HepG2 (cell line): ENCODE measurements around the gene CRYBA2. TPM values are rescaled to one million over a fixed set of nuclear protein-coding genes. Genes with fewer than 3 reads are reported as not detected.

Source experiments
- ELF3 ChIP-seq: IDR thresholded peaks from 2 replicates; pipeline ENCODE4 v1.6.1; 2016; ENCODE audit warnings: missing genetic modification reagents, missing compliant biosample characterization
- ETV5 ChIP-seq: IDR thresholded peaks from 2 replicates; pipeline ENCODE4 v1.6.1; 2018; ENCODE audit warnings: missing biosample characterization, missing genetic modification reagents, inconsistent platforms, borderline replicate concordance
- HDAC1 ChIP-seq: sonication (generic); formaldehyde crosslinking; IDR thresholded peaks from 2 replicates; pipeline ENCODE4 v1.5.1; 2020; ENCODE audit warnings: mild to moderate bottlenecking, missing genetic modification reagents
- JUNB ChIP-seq: sonication (generic); formaldehyde crosslinking; IDR thresholded peaks from 2 replicates; pipeline ENCODE4 v1.8.0; 2022; ENCODE audit warnings: missing genetic modification reagents, mild to moderate bottlenecking, borderline replicate concordance
- MLLT10 ChIP-seq: sonication (generic); formaldehyde crosslinking; IDR thresholded peaks from 2 replicates; pipeline ENCODE4 v1.4.0; 2020; ENCODE audit warnings: missing genetic modification reagents
- RARG ChIP-seq: sonication (generic); formaldehyde crosslinking; IDR thresholded peaks from 2 replicates; pipeline ENCODE4 v1.4.0; 2020; ENCODE audit warnings: low read depth, mild to moderate bottlenecking, missing genetic modification reagents
- SIN3B ChIP-seq: fragments of 150-350 bp; IDR thresholded peaks from 2 replicates; pipeline ENCODE4 v1.6.1; 2014; ENCODE audit warnings: low read length
- SYNCRIP ChIP-seq: fragments of 200-400 bp; formaldehyde crosslinking; IDR thresholded peaks from 2 replicates; pipeline ENCODE4 v1.6.1; 2018; ENCODE audit warnings: mild to moderate bottlenecking, low read depth, low read length; ENCODE audit not compliant: insufficient read depth
- ZFP37 ChIP-seq: sonication (generic); formaldehyde crosslinking; IDR thresholded peaks from 2 replicates; pipeline ENCODE4 v1.4.0; 2020; ENCODE audit warnings: missing genetic modification reagents, borderline replicate concordance
- ZNF350 ChIP-seq: sonication (generic); formaldehyde crosslinking; IDR thresholded peaks from 2 replicates; pipeline ENCODE4 v1.4.0; 2020; ENCODE audit warnings: mild to moderate bottlenecking, low read depth, missing genetic modification reagents, borderline replicate concordance
- ZNF550 ChIP-seq: sonication (generic); formaldehyde crosslinking; IDR thresholded peaks from 2 replicates; pipeline ENCODE4 v1.4.0; 2020; ENCODE audit warnings: mild to moderate bottlenecking, missing genetic modification reagents, borderline replicate concordance
- ZNF557 ChIP-seq: sonication (generic); formaldehyde crosslinking; IDR thresholded peaks from 2 replicates; pipeline ENCODE4 v1.4.0; 2020; ENCODE audit warnings: missing genetic modification reagents
- ZNF572 ChIP-seq: sonication (generic); formaldehyde crosslinking; IDR thresholded peaks from 2 replicates; pipeline ENCODE4 v1.5.1; 2020; ENCODE audit warnings: mild to moderate bottlenecking, missing genetic modification reagents
- ZNF879 ChIP-seq: sonication (generic); formaldehyde crosslinking; IDR thresholded peaks from 2 replicates; pipeline ENCODE4 v1.8.1; 2023; ENCODE audit warnings: missing genetic modification reagents
- polyA plus RNA-seq, 8 experiments: library from polyadenylated mRNA; depleted of rRNA in 3 of 8; stranded (reverse) in 7 of 8; unstranded in 1 of 8; fragments of >200 nt; fragmentation: Illumina TruSeq in 4 of 8; extraction: Trizol in 4 of 8; gene quantifications; 2 replicates each; pipeline versions ENCODE4 v1.2.1 to v1.2.3, GENCODE V29; 2011 to 2016; ENCODE audit warnings: low read depth in 4 of 8, missing spikeins in 1 of 8, mixed read lengths in 1 of 8; ENCODE audit not compliant: insufficient read depth in 1 of 8
- total RNA-seq, 5 experiments: library from RNA; depleted of rRNA; stranded (reverse); fragments of >200 nt; fragmentation: Illumina TruSeq; extraction: Trizol; gene quantifications; 2 replicates each; pipeline ENCODE4 v1.2.3, GENCODE V29; 2016; ENCODE audit warnings: low read depth in 1 of 5
- TF ChIP-seq, protein P1 (sequence below): sonication (generic); formaldehyde crosslinking; IDR thresholded peaks from 2 replicates; pipeline ENCODE4 v1.4.0; 2020; ENCODE audit warnings: missing genetic modification reagents
- TF ChIP-seq, protein P2 (sequence below): IDR thresholded peaks from 2 replicates; pipeline ENCODE4 v1.6.1; 2016; ENCODE audit warnings: low read depth
- TF ChIP-seq, protein P3 (sequence below): sonication (generic); formaldehyde crosslinking; IDR thresholded peaks from 2 replicates; pipeline ENCODE4 v1.4.0; 2020; ENCODE audit warnings: missing genetic modification reagents
- TF ChIP-seq, protein P4 (sequence below): sonication (generic); formaldehyde crosslinking; IDR thresholded peaks from 2 replicates; pipeline ENCODE4 v1.4.0; 2020; ENCODE audit warnings: mild to moderate bottlenecking, low read depth, missing genetic modification reagents

The CRYBA2 gene
- total and polyA plus RNA-seq, 2 of the 13 experiments (the other 11 are each of a cell fraction or from before 2014, with no cell fraction given) = not detected

DNA sequence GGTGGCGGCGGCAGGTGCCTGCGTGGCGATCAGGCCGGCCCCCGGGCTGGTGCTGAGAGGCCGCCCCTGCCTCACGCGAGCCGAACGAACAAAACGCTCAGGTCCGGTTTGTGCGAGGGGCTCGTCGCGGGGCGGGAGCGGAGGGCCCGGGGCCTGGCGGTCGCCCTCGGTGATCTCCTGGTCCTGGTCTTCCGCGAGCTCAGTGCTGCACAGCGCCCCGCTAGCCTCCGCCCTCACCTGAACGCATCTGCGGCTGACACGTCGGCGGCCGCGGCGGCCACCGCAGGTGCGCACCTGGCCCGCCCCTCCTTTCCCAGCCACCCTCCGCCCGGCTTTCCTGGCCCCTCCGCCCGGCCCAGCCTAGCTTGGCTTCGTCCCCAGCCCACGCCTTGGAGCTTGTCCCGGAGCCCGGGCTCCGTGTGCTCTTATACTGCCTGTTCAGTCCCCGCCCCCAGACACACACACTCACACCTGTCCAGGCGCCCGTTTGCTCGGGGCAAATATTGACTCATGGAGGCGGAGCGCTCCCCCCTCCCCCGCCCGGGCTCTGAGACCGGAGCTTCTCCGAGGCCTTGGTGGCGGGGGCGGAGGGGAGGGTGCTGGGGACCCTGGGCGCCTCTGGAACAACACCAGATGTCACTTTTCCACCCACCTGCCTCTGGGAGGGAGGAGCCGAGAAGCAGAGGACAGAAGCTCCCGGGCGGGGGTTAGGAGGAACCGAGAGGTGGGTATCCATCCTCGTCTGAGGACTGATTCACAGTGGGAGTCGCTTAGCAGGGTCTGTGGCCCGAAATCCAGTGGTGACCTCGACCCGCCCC is 8.6 kb upstream of the CRYBA2 start (continued):
- TF ChIP-seq, protein P1, sequence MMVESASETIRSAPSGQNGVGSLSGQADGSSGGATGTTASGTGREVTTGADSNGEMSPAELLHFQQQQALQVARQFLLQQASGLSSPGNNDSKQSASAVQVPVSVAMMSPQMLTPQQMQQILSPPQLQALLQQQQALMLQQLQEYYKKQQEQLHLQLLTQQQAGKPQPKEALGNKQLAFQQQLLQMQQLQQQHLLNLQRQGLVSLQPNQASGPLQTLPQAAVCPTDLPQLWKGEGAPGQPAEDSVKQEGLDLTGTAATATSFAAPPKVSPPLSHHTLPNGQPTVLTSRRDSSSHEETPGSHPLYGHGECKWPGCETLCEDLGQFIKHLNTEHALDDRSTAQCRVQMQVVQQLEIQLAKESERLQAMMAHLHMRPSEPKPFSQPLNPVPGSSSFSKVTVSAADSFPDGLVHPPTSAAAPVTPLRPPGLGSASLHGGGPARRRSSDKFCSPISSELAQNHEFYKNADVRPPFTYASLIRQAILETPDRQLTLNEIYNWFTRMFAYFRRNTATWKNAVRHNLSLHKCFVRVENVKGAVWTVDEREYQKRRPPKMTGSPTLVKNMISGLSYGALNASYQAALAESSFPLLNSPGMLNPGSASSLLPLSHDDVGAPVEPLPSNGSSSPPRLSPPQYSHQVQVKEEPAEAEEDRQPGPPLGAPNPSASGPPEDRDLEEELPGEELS (CRISPR knock-in tag) = peak; percentile 91
- TF ChIP-seq ELF3 (CRISPR knock-in tag) (0 out of 2 replicates have a peak, but pooled peaks have one; percentile 39), ZNF879 (CRISPR knock-in tag) (no peak), ZFP37 (CRISPR knock-in tag) (no peak; the same call in 1 of the 2 replicates), SIN3B (no peak), ZNF550 (CRISPR knock-in tag) (no peak), MLLT10 (CRISPR knock-in tag) (no peak), RARG (CRISPR knock-in tag) (no peak), HDAC1 (CRISPR knock-in tag) (peak; percentile 94), ETV5 (peak; percentile 46; the same call in 1 of the 2 replicates), SYNCRIP (no peak), ZNF572 (no peak), JUNB (CRISPR knock-in tag) (no peak), ZNF557 (CRISPR knock-in tag) (0 out of 2 replicates have a peak, but pooled peaks have one; percentile 25), ZNF350 (CRISPR knock-in tag) (no peak; the same call in 1 of the 2 replicates)
- TF ChIP-seq, protein P2, sequence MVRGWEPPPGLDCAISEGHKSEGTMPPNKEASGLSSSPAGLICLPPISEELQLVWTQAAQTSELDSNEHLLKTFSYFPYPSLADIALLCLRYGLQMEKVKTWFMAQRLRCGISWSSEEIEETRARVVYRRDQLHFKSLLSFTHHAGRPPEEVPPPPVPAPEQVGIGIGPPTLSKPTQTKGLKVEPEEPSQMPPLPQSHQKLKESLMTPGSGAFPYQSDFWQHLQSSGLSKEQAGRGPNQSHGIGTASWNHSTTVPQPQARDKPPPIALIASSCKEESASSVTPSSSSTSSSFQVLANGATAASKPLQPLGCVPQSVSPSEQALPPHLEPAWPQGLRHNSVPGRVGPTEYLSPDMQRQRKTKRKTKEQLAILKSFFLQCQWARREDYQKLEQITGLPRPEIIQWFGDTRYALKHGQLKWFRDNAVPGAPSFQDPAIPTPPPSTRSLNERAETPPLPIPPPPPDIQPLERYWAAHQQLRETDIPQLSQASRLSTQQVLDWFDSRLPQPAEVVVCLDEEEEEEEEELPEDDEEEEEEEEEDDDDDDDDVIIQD (CRISPR knock-in tag) = peak; percentile 68; the same call in 1 of the 2 replicates
- TF ChIP-seq, protein P3, sequence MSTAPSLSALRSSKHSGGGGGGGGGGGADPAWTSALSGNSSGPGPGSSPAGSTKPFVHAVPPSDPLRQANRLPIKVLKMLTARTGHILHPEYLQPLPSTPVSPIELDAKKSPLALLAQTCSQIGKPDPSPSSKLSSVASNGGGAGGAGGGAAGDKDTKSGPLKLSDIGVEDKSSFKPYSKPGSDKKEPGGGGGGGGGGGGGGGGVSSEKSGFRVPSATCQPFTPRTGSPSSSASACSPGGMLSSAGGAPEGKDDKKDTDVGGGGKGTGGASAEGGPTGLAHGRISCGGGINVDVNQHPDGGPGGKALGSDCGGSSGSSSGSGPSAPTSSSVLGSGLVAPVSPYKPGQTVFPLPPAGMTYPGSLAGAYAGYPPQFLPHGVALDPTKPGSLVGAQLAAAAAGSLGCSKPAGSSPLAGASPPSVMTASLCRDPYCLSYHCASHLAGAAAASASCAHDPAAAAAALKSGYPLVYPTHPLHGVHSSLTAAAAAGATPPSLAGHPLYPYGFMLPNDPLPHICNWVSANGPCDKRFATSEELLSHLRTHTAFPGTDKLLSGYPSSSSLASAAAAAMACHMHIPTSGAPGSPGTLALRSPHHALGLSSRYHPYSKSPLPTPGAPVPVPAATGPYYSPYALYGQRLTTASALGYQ (CRISPR knock-in tag) = peak; percentile 97
- TF ChIP-seq, protein P4, sequence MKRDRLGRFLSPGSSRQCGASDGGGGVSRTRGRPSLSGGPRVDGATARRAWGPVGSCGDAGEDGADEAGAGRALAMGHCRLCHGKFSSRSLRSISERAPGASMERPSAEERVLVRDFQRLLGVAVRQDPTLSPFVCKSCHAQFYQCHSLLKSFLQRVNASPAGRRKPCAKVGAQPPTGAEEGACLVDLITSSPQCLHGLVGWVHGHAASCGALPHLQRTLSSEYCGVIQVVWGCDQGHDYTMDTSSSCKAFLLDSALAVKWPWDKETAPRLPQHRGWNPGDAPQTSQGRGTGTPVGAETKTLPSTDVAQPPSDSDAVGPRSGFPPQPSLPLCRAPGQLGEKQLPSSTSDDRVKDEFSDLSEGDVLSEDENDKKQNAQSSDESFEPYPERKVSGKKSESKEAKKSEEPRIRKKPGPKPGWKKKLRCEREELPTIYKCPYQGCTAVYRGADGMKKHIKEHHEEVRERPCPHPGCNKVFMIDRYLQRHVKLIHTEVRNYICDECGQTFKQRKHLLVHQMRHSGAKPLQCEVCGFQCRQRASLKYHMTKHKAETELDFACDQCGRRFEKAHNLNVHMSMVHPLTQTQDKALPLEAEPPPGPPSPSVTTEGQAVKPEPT = no peak
